Effector CD4-positive, alpha-beta T cell (primary cell): Measurements from ENCODE around the gene CD52.
"Not testable (repeated sequence)": the region's sequence is repeated elsewhere in the genome, so short reads cannot be mapped to it uniquely, and the experiment has no call there.

Experiments
- DNase-seq: peaks from one replicate; pipeline ENCODE4 v3.0.0-alpha.2; 2020

The CD52 gene

GRCh38 chr1:26284597-26285347 lies 33.0 kb upstream of the CD52 start:
- peak; percentile 94 for DNase-seq

- DNase-seq: no peak
Observed at GRCh38 chr1:26285366-26286063, 32.2 kb upstream of the CD52 start.

GRCh38 chr1:26286064-26286416 lies 31.7 kb upstream of the CD52 start:
- no peak for DNase-seq

- peak; percentile 64 for DNase-seq
Observed at GRCh38 chr1:26287033-26287711, 30.6 kb upstream of the CD52 start.

GRCh38 chr1:26287811-26288210 lies 29.9 kb upstream of the CD52 start:
- DNase-seq: no peak

- peak; percentile 50 for DNase-seq
Observed at GRCh38 chr1:26288311-26288941, 29.3 kb upstream of the CD52 start.

GRCh38 chr1:26289158-26290059 lies 28.3 kb upstream of the CD52 start:
- no peak for DNase-seq

DNA sequence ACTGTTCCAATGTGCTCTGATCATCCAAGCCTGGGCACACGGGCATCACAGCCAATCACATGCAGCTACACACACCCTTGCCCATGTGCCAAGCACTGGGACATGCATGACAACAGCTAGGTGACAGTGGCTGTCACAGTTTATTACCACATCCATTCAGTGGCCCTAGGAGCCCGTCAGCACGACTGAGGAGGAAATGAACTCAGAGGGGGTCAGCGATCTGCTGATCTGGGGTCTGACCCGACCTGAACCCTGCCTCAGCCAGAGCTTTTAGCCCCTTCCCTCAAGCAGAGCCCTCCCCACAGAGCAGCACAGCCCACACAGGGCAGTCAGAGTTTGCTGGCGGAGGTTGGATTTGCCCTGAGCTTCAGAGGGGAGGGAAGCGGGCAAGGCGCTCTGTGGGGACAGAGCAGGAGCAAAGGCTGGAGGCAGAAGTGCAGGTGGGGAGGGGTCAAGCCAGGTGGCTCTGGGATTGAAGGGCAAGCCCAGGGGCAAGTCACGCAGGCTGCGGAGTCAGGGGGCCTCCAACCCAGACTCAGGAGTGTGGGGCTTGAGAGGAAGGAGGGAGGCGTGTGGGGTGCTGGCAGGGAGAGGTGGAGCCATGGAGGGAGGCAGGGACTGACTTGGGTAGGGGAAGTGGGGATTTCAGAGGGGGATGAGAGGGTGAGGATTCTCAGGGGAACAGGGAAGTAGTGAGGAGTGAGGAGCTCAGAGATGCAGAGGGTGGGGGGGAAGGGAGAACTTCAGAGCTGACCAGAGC lies 27.5 kb upstream of the CD52 start:
- no peak for DNase-seq

- DNase-seq: no peak
Observed at GRCh38 chr1:26290882-26291261, 26.9 kb upstream of the CD52 start.

- DNase-seq: no peak
Observed at GRCh38 chr1:26291433-26291832, 26.3 kb upstream of the CD52 start.

DNA sequence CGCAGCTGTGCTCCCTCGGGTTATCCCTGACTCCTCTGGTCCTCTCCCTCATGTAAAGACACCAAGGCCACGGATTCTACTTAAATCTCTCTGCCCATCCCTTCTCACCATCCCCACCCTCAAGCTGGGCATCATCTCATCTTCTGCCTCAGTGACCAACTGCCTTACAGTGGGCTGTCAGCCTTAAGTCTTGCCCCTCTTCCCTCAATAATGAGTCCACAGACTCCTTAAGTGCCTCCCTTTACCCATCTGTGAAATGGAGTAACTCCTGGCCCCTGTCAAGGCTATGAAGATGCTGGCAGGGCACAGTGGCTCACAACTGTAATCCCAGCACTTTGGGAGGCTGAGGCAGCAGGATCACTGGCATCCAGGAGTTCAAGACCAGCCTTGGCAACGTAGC lies 25.8 kb upstream of the CD52 start:
- DNase-seq: no peak

DNA sequence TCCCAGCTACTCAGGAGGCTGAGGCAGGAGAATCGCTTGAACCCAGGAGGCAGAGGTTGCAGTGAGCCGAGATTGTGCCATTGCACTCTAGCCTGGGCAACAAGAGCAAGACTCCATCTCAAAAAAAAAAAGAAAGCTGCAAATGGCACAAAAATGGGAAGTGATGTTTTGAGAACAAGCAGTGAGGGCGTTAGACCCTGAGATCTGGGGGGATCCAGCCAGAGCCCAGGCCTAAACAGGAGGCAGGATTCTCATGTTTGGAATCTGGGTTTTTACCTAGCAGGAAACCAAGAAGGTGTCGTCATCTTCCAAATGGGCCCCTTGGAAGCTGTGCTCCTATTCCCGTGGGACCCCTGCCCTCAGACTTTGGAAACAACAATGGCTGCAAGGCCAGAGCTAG lies 25.0 kb upstream of the CD52 start:
- not testable (repeated sequence) for DNase-seq

- no peak for DNase-seq
Observed at GRCh38 chr1:26293911-26294463, 23.8 kb upstream of the CD52 start.

DNA sequence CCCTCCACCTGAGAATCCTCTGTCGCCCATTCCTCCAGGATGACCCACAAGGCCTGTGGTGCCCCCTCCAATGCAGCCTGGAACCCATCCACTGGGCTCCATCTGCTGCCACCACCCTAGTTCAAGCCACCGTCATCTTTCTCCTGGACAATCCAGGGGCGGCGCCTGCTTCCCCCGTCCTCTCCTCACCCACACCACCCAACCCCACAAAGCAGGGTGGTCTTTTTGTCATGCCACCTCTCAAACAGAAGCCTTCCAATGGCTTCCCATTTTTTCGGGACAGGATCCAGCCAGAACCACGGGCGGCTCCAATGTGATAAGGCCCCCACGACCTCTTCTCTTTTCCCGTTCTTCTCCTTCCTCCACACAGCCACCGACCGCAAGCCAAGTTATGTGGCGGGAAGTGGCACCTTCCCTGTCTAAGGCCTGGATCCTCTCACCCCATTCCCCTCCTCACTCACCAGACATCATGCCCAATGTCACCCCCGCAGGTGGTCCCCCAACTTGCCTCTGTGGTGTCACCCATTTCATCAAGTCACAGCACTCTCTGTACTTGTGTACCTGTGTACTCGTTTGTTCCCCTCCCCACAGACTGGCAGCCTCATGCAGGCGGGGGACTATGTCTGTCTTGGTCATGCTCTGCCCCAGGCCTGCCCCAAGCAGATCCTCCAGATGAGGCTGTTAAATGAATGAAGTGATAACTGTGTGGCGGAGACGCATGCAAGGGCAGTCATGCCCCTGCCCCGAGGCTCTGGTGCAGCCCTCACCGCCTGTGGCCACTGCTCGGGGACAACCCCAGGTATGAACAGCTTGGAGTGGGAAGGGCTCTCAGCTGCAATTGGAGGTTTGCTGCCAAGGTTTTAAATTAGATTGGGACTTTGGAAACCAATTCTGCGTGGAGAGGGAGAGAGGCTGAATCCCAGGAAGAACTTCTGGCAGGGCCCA lies 22.3 kb upstream of the CD52 start:
- DNase-seq: no peak

DNA sequence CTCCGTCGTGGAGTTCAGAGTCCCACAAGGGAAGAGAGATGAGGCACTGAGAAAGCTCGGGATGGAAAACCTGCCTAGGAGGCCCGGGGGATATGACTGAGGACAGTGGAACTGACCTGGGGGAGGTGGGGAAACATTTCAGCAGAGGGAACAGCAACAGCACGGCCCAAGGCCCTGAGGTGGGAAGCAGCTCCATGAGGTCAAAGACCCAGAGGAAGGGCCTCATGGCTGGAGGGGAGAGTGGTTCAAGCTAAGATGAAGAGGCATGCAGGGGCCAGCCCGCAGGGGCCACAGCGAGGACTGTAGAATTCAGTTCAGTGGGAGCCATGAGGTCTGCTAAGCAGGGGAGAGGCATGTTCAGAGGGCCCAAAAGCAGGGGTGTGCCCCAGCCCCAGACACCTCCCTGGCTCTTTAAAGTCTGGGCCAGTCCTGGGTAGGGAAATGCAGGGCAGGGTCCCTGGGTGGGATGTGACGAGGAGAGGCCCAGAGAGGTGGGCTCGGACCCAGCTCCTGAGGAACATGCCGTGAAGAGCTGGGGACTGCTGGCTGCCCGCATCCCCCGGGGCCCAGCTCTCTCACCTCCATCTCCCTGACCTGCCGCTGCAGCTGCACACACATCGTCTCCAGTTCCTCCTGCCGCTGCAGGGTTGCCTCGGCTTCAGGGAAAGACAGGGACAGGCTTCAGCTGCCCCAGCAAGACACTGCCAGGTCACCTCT lies 21.3 kb upstream of the CD52 start:
- no peak for DNase-seq

DNA sequence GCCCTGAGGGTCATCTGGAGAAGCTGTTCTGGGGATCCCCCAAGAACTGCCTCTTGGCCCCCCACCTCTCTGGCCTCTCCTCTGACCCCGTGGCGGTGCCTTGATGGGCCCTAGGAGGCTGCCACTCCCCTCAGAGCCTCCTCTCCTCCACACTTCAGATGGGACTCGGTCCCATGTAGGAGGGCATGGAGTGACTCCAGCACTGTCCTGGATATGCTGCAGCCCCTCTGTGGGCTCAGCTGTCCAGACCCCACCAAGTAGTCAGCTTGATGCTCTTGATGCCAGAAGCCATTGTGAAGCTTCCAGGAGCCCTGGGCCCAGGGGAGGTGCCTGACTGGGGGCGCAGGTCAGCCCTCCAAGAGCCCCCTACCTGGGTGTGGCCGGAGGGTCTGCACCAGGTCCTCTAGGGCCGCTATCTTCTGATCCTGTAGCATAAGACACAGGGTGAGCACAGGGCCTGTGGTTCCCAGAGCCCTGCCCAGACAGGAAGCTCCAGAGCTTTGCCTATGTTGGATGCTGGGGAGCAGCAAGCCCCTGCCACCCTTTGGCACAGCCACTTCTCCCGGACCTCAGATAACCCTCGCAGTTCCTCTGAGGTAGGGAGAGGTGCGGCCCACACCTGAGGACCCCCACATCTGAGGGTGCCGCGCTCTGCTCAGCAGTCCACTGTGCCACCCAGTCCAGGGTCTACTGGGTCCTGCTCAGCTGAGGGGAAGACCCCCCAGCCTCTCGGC lies 20.5 kb upstream of the CD52 start:
- no peak for DNase-seq

DNA sequence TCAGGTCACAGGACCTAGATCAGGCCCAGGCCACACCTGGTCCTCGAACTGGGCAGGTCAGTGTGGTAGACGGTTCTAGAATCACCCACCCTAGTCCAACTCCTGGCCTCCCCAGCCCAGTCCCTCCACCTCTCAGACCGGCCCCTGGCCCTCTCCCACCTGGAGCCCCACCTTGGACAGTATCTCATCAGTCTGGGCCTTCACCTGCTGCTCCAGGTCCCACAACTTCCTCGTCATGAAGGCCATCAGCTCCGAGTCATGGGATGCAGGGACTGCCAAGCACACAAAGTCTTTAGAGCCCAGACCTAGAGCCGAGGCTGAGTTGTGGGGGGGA lies 20.0 kb upstream of the CD52 start:
- no peak for DNase-seq

- no peak for DNase-seq
Observed at GRCh38 chr1:26300578-26301275, 17.0 kb upstream of the CD52 start.
